Hypothalamus (tissue), 51 donors: ENCODE data around the gene NKX3-2.

Source experiments
- DNase-seq, 51 donors: peaks; one replicate each; lab custom pipeline; 2025; lab: John Stamatoyannopoulos, UW

Gene NKX3-2

DNA sequence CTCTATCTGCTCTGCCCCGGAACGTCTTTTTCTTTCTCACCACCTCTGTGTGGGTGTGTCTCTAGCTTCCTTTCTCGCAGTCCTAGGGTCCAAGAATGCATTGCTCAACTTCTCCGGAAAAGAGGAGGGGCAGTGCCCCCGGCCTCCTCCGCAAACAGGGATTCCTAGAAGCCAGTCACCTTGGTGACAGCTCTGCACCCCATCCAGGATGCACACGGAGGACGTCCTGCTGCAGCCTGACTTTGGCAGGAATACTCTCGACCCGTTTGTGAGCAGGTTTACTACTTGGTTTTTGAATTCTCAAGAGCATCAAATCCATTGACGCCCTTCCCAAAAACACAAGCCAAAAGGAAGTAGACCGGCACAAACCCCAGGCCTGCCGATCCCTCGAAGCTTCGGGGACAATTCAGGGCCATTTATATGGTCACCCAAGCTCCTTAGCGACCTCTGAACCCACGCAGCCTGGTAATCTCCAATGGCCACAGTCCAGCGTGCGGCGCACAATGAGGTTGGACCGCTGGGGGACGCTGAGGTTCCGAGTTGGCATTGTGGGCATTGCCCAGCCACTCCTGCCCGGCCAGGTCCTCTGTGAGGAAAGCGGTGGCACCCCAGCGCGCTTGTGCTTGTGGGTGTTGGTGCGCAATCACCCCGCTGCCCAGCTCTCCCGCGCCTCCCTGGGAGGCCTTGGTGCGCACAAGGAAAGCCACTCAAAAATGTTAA lies 9.8 kb downstream of the NKX3-2 start:
- DNase-seq = no peak

DNA sequence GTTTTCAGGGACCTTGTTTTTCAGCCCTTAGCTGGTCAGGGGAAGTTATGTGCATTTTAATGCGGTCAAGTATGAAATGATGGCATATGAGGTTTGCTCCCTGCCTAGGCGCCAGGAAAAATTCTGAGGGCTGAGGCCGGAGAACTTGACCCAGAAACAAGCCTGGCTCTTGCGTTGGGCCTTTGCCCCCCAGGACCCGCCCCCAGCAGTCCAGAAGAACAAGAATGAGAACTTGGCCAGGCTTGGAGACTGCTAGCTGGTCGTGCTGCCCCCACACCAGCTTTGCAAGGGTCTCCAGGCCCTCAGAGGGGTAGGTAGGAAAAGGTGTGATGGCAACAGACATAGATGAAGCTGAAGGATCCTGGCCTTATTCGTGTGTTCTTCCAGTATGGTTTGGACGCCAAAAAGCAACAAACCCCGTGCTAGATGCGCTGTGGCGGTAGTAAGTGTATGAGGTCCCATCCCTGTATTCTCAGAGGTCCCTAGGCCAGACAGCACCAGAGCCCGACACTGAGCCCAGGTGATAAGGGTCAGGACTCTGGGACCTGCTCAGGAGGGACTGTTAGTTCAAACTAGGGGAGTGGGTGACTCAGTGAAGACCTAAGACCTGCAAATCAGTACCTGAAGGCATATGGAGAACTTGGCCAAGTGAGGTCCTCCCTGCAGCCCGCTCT lies 10.5 kb downstream of the NKX3-2 start:
- DNase-seq = no peak

DNA sequence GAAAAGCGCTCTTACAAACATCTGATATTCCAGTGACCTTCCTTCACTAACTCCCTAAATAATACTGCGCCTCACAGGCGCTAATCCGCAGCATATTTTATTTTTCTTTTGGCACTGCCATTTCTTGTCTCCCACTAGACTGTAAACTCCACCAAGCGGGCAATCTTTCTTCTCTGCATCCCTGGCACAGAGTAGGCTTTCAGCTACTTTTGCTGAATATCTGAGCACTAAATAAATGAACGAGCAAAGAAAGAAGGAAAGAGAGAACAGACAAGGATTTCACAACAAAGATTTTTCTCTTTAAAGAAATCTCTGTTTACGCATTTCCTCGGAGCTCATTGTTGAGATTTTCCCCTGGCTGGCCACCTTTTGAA lies 12.7 kb downstream of the NKX3-2 start:
- no peak for DNase-seq

DNA sequence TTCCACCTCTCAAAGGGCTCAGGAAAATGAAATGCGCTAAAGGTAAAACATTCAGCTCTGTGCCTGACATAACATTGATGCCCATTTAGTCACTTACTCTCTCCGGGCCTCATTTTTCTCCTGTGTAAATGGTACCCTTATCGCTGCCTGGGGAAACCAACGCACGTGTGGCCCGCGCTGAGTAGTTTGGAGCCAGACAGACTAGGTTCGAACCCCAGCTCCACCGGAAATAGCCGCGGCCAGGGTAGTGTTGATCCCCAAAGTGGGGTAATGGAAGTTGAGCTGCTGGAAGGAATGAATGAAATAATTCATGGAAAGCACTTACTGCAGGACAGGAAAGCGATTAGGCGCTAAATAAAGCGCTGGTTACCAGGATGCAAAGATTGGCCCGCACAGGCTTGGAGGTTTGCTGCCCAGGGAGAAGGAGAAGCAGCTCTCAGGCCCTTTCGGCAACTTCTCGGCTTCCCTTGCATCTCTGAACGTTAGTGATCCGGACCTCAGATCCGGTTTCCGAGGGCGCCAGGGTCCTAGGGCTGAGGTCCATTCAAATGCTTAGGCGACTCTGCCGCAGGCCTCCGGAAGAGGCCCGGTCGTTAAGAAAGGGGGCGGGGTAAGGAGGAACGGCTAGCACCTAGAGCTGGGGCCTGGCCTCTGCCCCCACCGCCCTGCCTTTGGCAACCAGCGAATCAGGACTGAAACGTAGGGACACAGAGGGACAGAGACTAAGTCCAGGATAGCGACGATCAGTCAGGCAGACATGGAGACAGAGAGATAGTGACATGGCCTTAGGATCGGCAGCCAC lies 13.3 kb downstream of the NKX3-2 start:
- DNase-seq = no peak

DNA sequence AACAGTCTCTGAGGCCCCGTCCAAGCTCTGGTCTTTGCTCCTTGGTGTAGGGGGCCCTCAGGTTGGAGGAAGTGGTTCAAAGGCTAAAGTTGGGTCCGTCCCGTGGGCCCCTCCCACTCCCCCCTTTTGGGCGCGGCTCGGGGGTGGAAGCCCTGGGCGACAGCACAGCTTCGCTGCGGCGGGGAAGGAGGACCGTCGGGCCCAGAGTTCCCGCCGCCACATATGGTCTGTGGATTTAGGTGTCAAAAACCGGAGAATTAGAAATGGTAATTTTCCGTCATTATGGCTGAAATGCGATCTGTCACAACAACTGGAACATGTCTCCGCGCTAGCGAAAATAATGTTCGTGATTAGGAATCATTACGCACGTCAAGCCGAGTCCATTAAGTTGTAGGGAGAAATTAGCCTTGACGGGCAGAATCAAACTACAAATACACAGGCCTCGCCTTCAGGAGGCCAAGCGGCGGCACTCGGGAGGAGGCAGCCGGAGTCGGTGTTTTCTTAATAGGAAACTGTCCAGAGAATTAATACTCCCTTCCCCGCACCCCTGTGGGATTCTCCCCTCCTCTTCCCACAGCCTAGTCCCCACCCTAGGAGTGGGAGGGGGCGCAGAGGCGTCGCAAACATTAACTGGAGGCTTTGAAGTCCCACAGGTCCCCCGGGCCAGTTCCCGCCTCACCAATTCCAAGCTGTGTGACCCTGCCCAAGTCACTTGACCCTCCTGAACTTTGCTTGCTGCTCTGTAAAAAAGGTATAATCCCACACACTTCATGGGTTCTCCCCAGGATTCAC lies 15.0 kb downstream of the NKX3-2 start:
- no peak for DNase-seq

DNA sequence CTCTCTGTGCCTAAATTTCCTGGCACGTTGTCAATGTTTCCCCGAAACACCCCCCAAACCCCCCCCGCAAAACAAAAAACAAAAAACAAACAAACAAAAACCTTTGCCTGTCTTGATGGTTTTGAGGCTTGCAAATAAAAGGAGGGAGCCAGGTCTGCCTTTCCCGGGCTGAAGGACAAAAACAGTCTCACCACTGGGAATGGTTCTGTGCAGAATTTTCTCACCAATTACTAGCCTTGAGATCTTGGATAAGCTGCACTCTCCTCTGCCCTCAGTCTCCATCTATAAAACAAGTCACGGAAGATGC lies 15.5 kb downstream of the NKX3-2 start:
- no peak for DNase-seq

DNA sequence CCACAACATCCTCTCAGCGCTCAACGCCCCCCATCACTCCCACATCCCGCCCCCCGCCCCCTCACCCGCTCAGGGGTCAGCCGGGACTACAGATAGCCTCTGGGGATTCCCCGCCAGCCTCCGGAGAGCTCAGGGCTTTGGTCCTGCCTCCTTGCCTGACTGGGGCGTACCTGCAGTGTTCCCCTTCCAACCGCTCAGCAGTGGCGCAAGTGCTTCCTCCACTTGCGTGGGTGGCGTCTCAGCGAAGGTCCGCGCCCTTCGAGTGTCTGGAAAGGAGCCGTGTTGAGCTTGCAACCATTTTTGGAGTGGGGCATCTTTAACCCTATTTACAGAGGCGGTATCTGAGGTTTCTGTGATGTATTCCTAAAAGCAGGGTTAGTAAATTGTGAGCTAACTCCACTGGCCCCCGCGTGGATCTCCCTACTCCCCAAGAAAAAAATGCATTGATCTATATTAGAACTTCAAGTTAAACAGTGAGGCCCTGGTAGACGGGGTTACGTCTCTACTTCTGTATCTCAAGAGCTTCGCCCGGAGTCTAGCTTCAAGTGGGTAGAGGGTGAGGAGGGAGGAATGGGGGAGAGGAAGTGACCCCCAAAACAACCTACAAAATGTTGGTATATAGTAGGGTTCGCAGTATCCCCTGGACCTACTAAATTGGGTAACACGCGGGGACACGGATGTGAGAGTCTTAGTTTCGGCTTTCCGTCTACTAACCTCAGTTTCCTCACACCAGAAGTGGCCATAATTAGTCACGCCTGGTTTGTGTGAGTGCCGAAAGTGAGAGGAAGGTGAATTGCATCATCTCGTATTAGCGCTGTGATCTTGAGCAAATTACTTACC lies 16.1 kb downstream of the NKX3-2 start:
- no peak for DNase-seq

DNA sequence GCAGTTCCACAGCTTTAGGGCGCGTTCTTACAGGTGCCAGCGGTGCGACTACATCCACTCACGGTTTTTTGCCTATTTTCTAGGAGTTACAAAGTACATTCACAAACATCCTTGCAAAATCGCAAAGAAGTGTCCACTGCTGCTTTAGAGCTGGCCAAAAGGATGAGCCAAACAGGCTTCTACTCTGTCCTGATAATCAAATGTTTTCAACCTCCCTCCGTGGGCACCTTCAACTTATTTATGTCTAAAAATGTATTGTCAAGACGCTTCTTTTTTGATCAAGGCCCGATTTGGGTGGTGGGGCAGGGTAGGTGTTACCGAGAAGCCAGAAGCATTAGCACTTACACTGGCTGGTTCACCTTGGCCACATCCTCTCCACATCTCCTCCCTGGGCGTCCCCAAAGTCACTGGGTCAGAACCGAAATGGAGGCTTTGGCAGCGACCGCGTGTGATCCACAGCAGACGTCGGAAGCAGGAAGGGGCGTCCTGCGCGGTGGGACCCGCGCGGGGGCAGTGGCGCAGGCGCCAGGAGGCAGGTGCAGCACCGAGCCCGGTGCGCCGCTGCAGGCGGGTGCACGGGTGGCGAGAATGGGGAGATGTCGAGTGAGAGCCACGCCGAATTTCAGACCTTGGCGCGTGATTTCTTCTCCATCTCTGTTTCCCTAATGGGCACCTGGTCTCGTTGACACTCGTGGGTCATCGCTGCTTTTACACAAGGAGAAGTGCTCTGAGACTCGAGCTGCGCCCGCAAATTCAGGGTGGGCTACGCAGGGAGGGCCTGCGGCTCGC lies 16.9 kb downstream of the NKX3-2 start:
- DNase-seq = no peak

DNA sequence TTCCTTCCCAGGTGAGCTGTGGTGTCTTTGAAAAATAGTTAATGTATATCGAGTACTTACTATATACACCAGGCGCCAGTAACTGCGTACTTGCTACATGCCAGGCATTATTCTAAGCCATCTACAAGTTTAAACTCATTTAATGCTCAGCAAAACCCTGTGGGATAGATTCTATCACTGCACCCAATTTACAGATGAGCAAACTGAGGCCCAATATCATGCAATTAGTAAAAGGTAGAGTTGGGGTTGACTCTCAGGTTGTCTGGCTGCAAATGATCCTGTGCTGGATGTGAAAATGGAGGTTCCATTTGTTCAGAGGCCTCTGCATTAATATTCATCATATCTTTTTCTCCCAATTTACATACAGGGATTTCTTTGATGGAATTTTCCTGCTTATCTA lies 17.6 kb downstream of the NKX3-2 start:
- DNase-seq = no peak

DNA sequence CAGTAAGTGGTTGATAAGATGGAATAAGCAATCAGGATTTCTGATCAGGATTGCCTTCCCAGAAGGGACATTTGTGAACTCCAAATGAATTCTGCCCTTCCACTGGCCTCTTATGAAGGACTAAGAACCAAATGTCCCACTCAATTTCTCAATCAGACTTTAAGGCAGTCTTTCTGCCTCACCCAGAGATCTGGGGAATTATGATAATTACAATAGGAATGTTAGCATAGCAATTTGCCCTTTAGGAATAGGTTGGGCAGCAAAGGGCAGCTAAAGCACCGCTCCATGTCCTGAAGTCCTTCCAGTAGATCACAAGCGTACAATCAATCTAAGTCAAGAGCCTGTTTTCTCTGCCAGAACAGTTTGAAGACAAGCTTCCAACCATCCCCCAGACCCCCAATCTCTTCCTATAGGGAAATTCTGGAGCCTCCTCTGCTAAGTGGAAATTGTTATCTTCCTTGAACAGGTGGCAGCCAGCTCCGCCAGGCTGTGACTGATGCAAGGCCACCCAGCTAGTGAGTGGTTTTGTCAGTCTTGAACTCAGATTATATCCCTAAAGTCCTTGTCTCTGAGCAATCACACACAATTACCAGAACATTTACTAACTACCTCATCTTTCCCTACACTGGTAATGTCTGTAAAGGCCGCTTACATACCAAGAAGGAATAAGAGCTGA lies 18.6 kb downstream of the NKX3-2 start:
- DNase-seq = no peak

DNA sequence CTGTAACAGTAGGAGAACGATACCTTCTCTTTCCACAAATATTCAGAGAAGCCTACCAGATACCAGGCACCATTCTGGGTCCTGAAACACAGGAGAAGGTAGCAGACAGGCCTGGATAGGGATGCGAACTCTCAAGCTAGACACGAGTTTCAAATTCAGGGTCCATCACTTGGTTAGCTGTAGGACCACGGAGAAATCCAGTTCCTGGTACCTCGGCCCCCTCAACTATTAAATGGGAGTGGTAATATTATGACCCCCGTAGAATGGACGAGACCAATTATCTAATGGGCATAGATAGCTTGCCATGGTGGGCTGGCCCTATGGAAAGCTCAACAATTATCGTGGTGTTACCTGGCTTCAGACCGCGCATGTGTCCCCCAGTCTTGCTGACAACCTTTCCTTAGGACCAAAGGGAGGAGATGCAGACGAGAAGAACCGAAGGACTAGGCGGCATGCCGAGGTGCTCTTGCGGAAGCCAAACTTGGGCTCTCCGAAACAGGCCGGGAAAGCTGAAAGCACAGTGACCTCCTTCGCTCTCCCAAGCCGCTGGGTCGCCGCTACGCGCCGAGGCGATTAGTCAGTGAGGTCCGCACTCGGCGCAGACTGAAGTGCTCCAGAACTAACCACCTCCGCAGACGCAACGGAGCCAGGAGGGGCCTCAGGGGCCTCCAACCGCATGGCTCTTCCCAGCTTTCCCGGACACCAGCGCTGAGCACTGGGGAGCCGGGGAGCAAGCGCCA lies 19.6 kb downstream of the NKX3-2 start:
- no peak for DNase-seq

DNA sequence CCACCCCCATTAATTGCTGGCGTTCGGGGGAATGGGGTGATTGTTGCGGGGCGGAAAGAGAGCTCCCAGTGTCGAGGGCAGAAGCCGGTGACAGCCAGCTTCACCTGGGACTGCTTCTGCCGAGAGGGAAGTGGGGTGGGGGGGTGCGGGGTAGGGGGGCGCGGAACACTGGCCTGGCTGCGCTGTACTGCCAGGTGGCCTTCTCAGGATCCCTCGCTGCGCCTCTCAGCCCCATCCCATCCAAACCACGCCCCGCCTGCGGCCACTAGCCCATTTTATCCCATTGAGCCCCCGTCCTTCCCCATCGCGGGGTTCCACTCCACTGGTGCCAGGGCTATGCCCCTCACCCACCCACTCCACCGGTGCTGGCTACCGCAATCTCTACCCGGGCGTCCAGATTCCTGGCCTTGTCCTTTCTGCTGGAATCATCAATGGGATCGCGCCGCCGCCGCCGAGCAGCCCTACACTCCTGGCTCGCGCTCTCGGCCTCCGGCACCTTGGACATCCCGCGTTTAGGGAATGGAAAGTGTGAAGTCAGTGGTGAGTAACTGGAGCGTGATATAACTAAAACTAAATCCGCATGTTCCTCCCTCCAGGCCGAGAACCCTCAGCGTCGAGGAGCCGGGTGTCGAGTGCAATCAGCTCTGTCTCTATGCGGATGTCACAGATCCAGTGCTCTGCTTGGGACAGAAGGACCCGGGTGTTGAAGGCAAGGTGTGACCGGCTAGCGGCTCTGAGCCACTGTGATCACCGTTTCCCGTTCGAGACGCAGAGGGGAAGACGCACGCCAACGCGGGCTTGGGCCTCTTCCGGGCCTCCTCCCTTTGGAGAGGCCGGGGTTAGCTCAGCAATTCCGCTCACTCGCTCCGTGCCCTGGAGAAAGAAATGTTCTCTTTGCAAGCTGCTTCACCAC lies 20.5 kb downstream of the NKX3-2 start:
- no peak for DNase-seq

DNA sequence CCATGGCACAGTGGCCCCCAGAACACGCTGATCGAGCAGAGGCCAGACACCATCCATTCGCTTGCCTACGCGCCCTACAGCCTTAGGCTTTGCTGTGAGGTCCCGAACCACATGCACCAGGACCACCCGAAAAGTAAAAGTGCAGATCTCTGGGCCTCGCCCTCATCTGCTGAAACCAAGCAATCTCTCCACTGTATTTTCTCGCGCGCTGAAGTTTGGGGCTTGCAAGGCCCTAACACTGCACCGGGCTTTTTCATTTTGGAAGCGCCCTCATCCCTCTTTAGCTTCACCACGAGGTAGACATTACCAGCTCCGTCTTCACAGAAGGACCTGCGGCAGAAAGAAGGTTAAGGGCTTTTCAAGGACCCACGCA lies 21.2 kb downstream of the NKX3-2 start:
- no peak for DNase-seq

DNA sequence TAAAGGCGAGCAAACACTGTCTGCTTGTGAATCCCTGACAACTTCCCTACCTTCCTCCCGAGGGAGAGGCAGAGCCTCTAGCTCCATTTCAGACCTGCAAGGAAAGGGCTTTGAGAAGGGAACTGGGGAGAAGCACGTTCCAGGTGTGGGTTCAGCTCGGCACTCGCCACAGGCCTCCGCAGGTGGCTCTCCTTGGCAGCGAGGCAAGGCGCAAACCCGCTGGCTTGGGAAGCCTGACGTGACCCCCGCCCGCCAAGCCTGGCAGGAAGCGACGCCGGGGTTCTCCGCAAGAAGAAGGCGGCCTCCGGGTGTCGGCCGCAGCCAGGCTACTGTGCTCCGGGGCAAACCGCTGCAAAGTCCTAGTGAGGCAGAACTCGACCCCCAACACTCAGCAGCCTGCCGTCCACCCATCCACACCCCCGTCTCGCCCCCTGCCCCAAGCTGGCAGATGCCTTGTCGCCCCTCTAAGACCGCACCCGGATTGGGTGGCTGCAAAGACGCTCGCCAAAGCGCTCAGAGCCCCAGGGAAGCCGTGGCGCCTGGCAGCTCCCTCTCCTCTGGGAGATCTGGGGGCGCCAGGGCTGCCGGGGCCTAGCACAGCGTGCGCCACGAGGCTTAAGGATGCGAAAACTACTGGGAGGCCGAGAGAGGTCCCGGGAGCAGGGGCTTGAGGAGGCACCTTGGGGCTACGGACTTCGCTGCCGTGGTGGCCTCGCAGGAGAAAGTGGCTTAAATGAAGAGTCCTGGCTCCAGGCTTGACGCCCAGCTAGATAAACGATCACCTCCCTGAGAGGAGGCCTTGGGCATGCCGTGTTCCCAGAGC lies 21.8 kb downstream of the NKX3-2 start:
- no peak for DNase-seq

DNA sequence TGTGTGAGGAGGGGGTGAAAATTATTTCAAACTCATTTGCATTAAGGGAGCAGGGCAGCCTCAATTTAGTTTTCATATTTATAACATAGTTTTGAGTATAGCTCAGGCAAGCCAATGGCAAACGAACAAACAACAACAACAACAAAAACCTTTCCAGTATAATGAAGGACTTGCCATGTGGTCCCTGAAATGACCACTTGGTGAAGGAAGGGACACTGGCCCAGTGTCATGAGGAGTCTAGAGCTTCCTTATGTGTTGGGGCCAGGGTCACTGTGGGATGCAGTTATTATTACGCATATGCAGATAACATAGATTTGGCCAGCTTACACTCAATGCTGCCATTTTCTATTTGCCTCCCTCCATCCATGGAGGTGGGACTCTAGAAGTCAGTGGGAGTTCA lies 23.3 kb downstream of the NKX3-2 start:
- no peak for DNase-seq

DNA sequence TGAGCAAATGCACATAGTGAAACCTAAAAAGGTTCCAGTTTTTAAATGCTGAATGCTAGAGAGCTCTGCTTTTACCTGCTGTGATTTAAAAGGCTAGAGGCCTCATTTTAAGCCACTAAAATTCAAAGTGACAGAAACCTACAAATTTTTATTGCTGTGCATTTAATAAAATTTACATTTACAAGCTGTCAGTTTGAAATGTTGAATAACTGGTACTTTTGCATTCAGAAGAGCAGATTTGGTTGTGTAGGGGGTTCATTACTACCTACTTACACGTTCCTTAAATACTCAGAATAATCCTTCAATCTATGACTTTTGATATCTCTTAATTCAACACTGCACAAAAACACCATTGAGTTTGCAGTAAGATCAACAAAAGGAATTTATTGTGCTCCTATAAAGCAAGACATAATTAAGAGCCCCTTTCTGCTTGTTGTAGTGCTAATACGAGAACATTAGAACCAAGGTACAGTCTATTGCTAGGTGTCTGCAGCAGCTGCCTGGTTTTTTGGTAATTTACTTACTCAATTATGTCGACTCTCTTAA lies 27.9 kb downstream of the NKX3-2 start:
- no peak for DNase-seq
